Left ventricle myocardium inferior (tissue), 1 donor: Measurements from ENCODE around the gene BRIP1. TPM values are rescaled to one million over a fixed set of nuclear protein-coding genes. Genes with fewer than 3 reads are reported as not detected.

ENCODE experiments used
- DNase-seq: peaks from one replicate; pipeline ENCODE4 v3.0.0-alpha.2; 2020
- H3K27ac ChIP-seq: fragments of 200-600 bp; replicated peaks from 2 replicates; pipeline ENCODE4 v1.8.0; 2021
- H3K27me3 ChIP-seq: fragments of 200-600 bp; 2 replicates; pipeline ENCODE4 v1.8.0; 2021; ENCODE audit warnings: low read depth
- H3K36me3 ChIP-seq: fragments of 200-600 bp; 2 replicates; pipeline ENCODE4 v1.8.0; 2021
- H3K4me1 ChIP-seq: fragments of 200-600 bp; 2 replicates; pipeline ENCODE4 v1.8.0; 2021
- H3K4me3 ChIP-seq: fragments of 200-600 bp; 2 replicates; pipeline ENCODE4 v1.8.0; 2021; ENCODE audit warnings: mild to moderate bottlenecking, moderate library complexity
- H3K9me3 ChIP-seq: fragments of 200-600 bp; replicated peaks from 2 replicates; pipeline ENCODE4 v1.8.0; 2021
- CTCF ChIP-seq: fragments of 200-600 bp; IDR thresholded peaks from 2 replicates; pipeline ENCODE4 v1.8.0; 2021; ENCODE audit warnings: antibody characterized with exemption, mild to moderate bottlenecking, borderline replicate concordance
- intact Hi-C: fragments of 100-400 bp; cut with micrococcal nuclease; formaldehyde crosslinking; loops from one replicate; pipeline ENCODE4 v1.11.0; 2022
- total RNA-seq: library from RNA; stranded (reverse); fragmentation: NEBNext Ultra II Directional; extraction: Animal tissue kit (Norgen Biotek cat#: 25700); gene quantifications from one replicate; pipeline ENCODE4 v1.2.1, GENCODE V29; 2021
- donor health status: DM: no; HTN: yes; CAD: no; lungs with severe emphysema.

BRIP1 gene
- total RNA-seq, 1 donor from 2014 or later, result 0.22 TPM

GRCh38 chr17:61817452-61817851 is 45.9 kb downstream of the BRIP1 start:
- no peaks in the 10 kb centered on the region for H3K36me3 ChIP-seq
- intact Hi-C loops, result no loop called here
- no peak for DNase-seq
- TF ChIP-seq CTCF, result no peak
- H3K27me3 ChIP-seq, result no peaks in the 10 kb centered on the region
- H3K27ac ChIP-seq, result no peak overlapping the region
- no peak overlapping the region for H3K4me3 ChIP-seq
- no peaks in the 10 kb centered on the region for H3K9me3 ChIP-seq
- no peaks in the 10 kb centered on the region for H3K4me1 ChIP-seq

GRCh38 chr17:61816538-61816937 is 46.8 kb downstream of the BRIP1 start:
- no peaks in the 10 kb centered on the region for H3K4me1 ChIP-seq
- no peak for DNase-seq
- H3K27ac ChIP-seq, result no peak overlapping the region
- intact Hi-C loops, result no loop called here
- no peaks in the 10 kb centered on the region for H3K36me3 ChIP-seq
- TF ChIP-seq CTCF, result no peak
- H3K9me3 ChIP-seq, result no peaks in the 10 kb centered on the region
- no peaks in the 10 kb centered on the region for H3K27me3 ChIP-seq
- H3K4me3 ChIP-seq, result no peak overlapping the region

- Histone ChIP-seq H3K36me3 (no peaks in the 10 kb centered on the region), H3K4me3 (no peak overlapping the region), H3K27ac (no peak overlapping the region), H3K4me1 (no peaks in the 10 kb centered on the region), H3K27me3 (no peaks in the 10 kb centered on the region), H3K9me3 (no peaks in the 10 kb centered on the region)
- DNase-seq, result no peak
- no peak for TF ChIP-seq CTCF
- intact Hi-C loops, result no loop called here
Measured at GRCh38 chr17:61815863-61816503, 47.3 kb downstream of the BRIP1 start.

GRCh38 chr17:61814485-61814884 is 48.8 kb downstream of the BRIP1 start:
- H3K36me3 ChIP-seq, result no peaks in the 10 kb centered on the region
- no peak overlapping the region for H3K27ac ChIP-seq
- DNase-seq, result no peak
- no peaks in the 10 kb centered on the region for H3K4me1 ChIP-seq
- H3K27me3 ChIP-seq, result no peaks in the 10 kb centered on the region
- no peak overlapping the region for H3K4me3 ChIP-seq
- intact Hi-C loops, result no loop called here
- no peak for TF ChIP-seq CTCF
- H3K9me3 ChIP-seq, result no peaks in the 10 kb centered on the region

GRCh38 chr17:61813211-61813610 is 50.1 kb downstream of the BRIP1 start:
- TF ChIP-seq CTCF, result no peak
- no peak for DNase-seq
- no peaks in the 10 kb centered on the region for H3K4me1 ChIP-seq
- H3K36me3 ChIP-seq, result no peaks in the 10 kb centered on the region
- H3K27ac ChIP-seq, result no peak overlapping the region
- no peaks in the 10 kb centered on the region for H3K9me3 ChIP-seq
- no peaks in the 10 kb centered on the region for H3K27me3 ChIP-seq
- intact Hi-C loops, result no loop called here
- no peak overlapping the region for H3K4me3 ChIP-seq

GRCh38 chr17:61812747-61813146 is 50.6 kb downstream of the BRIP1 start:
- Histone ChIP-seq H3K36me3 (no peaks in the 10 kb centered on the region), H3K9me3 (no peaks in the 10 kb centered on the region), H3K4me3 (no peak overlapping the region), H3K4me1 (no peaks in the 10 kb centered on the region), H3K27ac (no peak overlapping the region), H3K27me3 (no peaks in the 10 kb centered on the region)
- no peak for DNase-seq
- intact Hi-C loops, result no loop called here
- TF ChIP-seq CTCF, result no peak
